K562 (cell line): Measurements from ENCODE around the gene BOD1L1. TPM values are rescaled to one million over a fixed set of nuclear protein-coding genes. Genes with fewer than 3 reads are reported as not detected.

Experiments
- ATAC-seq: fragments of 200-7000 bp; cut with Tn5 transposase; 3 replicates; pipeline ENCODE4 v1.9.1; 2020; ENCODE audit warnings: moderate library complexity
- BruUV-seq: library from RNA; stranded (reverse); fragments of 400-500 nt; replicated peaks from 2 replicates; lab custom pipeline; 2021; lab: Mats Ljungman, UMichigan
- CTCF ChIA-PET: fragments of 300-600 bp; formaldehyde crosslinking; extraction: SDS; loops from one replicate; lab custom pipeline; 2021; ENCODE audit warnings: low intra/inter-chr PET ratio; lab: Yijun Ruan, JAX
- POLR2A ChIA-PET: fragments of 300-600, 350-650 bp; sonication (Branson Sonifier 250); formaldehyde crosslinking; extraction: SDS; loops from one replicate; lab custom pipeline; 2021; ENCODE audit warnings: antibody characterized with exemption, inconsistent platforms; lab: Yijun Ruan, JAX
- DNase-seq, 4 experiments: peaks; one replicate each; pipeline versions ENCODE4 v3.0.0 to v3.0.0-alpha.2; 2011 to 2018; ENCODE audit warnings: low spot score in 3 of 4, mixed read lengths in 3 of 4; ENCODE audit errors: extremely low read depth in 1 of 4
- FAIRE-seq: peaks from 2 replicates; lab custom pipeline; 2011; peaks lifted over from hg19 to GRCh38; lab: Jason Lieb, UNC
- H2AFZ ChIP-seq: 2 replicates; pipeline ENCODE4 v1.6.0; 2011; ENCODE audit warnings: low read depth, low read length, control low read depth, inconsistent platforms
- H3K27ac ChIP-seq: fragments of 200-600 bp; 3 replicates; pipeline ENCODE4 v1.8.0; 2011; ENCODE audit warnings: low read depth, mild to moderate bottlenecking, control low read depth, inconsistent platforms, low read length, moderate library complexity, mixed read lengths; ENCODE audit errors: extremely low read depth
- H3K27me3 ChIP-seq, 2 experiments: fragments of 300-600 bp in 1 of 2; 2 replicates in 1 of 2; 3 replicates in 1 of 2; pipeline versions ENCODE4 v1.6.0 to v1.8.0; 2011; ENCODE audit warnings: inconsistent platforms in 2 of 2, low read length in 2 of 2, mild to moderate bottlenecking in 1 of 2, mixed read lengths in 1 of 2, moderate library complexity in 1 of 2; ENCODE audit not compliant: control insufficient read depth in 2 of 2, insufficient read depth in 2 of 2
- H3K36me3 ChIP-seq: fragments of 300-600 bp; 3 replicates; pipeline ENCODE4 v1.8.0; 2011; ENCODE audit warnings: mild to moderate bottlenecking, low read length, inconsistent platforms; ENCODE audit not compliant: control insufficient read depth, insufficient read depth
- H3K4me1 ChIP-seq, 2 experiments: fragments of 200-600 bp in 1 of 2; replicated peaks in 1 of 2; 2 replicates in 1 of 2; 3 replicates in 1 of 2; pipeline versions ENCODE4 v1.5.1 to v1.8.0; 2011; ENCODE audit warnings: inconsistent platforms in 2 of 2, low read length in 2 of 2, mild to moderate bottlenecking in 1 of 2, mixed read lengths in 1 of 2, moderate library complexity in 1 of 2; ENCODE audit not compliant: control insufficient read depth in 2 of 2, insufficient read depth in 2 of 2
- H3K4me2 ChIP-seq: 2 replicates; pipeline ENCODE4 v1.6.1; 2011; ENCODE audit warnings: low read length, control low read depth, inconsistent platforms, mixed read lengths; ENCODE audit not compliant: insufficient read depth
- H3K4me3 ChIP-seq: fragments of 200-600 bp; sonication (generic), shearing (Covaris generic); 2 replicates; pipeline ENCODE4 v1.5.1; 2016; ENCODE audit warnings: control low read depth, inconsistent platforms
- H3K79me2 ChIP-seq: fragments of 200-600 bp; 3 replicates; pipeline ENCODE4 v1.8.0; 2011; ENCODE audit warnings: low read length, inconsistent platforms; ENCODE audit not compliant: control insufficient read depth, insufficient read depth
- H3K9ac ChIP-seq, 2 experiments: 2 replicates each; pipeline versions ENCODE4 v1.6.0 to v1.6.1; 2011; ENCODE audit warnings: low read depth in 2 of 2, low read length in 2 of 2, control low read depth in 1 of 2, inconsistent platforms in 1 of 2, mild to moderate bottlenecking in 1 of 2, mixed read lengths in 1 of 2; ENCODE audit not compliant: insufficient read depth in 1 of 2
- H3K9me1 ChIP-seq: one replicate; pipeline ENCODE4 v1.6.0; 2011; ENCODE audit warnings: inconsistent platforms, mild to moderate bottlenecking, low read length, moderate library complexity; ENCODE audit not compliant: control insufficient read depth, insufficient read depth
- H3K9me3 ChIP-seq: replicated peaks from 2 replicates; pipeline ENCODE4 v1.5.1; 2011; ENCODE audit warnings: low read depth, low read length, inconsistent platforms; ENCODE audit not compliant: control insufficient read depth, insufficient read depth
- H4K20me1 ChIP-seq: replicated peaks from 2 replicates; pipeline ENCODE4 v1.6.1; 2011; ENCODE audit warnings: low read length, inconsistent platforms, mixed read lengths; ENCODE audit not compliant: control insufficient read depth, insufficient read depth
- CCAR2 ChIP-seq: fragments of 200-400 bp; formaldehyde crosslinking; IDR thresholded peaks from 2 replicates; pipeline ENCODE4 v1.6.1; 2017; ENCODE audit warnings: mild to moderate bottlenecking, low read depth, low read length
- HDAC8 ChIP-seq: fragments of 450-650 bp; IDR thresholded peaks from 2 replicates; pipeline ENCODE4 v1.6.1; 2016; ENCODE audit warnings: mild to moderate bottlenecking, missing genetic modification characterization, moderate library complexity, missing compliant biosample characterization
- KLF10 ChIP-seq: fragments of 250-450 bp; sonication (Bioruptor Pico); IDR thresholded peaks from 2 replicates; pipeline ENCODE4 v1.6.1; 2021; ENCODE audit warnings: matching md5 sums
- POLR3G ChIP-seq: IDR thresholded peaks from 2 replicates; pipeline ENCODE4 v1.6.1; 2011; ENCODE audit not compliant: insufficient read length, insufficient replicate concordance; ENCODE audit errors: extremely low read depth
- ZNF408 ChIP-seq: fragments of 250-450 bp; sonication (Bioruptor Pico); IDR thresholded peaks from 2 replicates; pipeline ENCODE4 v1.4.0; 2020; ENCODE audit warnings: low read depth, mild to moderate bottlenecking, moderate library complexity
- ZNF445 ChIP-seq: fragments of 250-450 bp; sonication (Bioruptor Pico); IDR thresholded peaks from 2 replicates; pipeline ENCODE4 v1.4.0; 2020; ENCODE audit warnings: low read depth, mild to moderate bottlenecking, moderate library complexity
- WGBS: fragments of 100-300 bp; shearing (Covaris generic); methylation state at CpG from one replicate; pipeline ENCODE4 v1.1.6; 2016; ENCODE audit warnings: low coverage, mixed read lengths; ENCODE audit not compliant: insufficient coverage; ENCODE audit errors: missing lambda C conversion rate; 5-methylcytosine and 5-hydroxymethylcytosine counted together
- in situ Hi-C: fragments of 300-500 bp; cut with MboI; formaldehyde crosslinking; loops from 4 replicates; pipeline ENCODE4 v1.15.0; 2018; ENCODE audit warnings: inconsistent platforms, mixed read lengths
- intact Hi-C: fragments of 100-400 bp; cut with micrococcal nuclease; formaldehyde crosslinking; loops from 2 replicates; pipeline ENCODE4 v1.14.2; 2022
- polyA plus RNA-seq, 8 experiments: library from polyadenylated mRNA; depleted of rRNA in 4 of 8; stranded (reverse) in 5 of 8; unstranded in 3 of 8; fragments of >200 nt; fragmentation: Nextera tagmentation in 2 of 8; fragmentation: Illumina TruSeq in 1 of 8; extraction: Ambion mirVana in 2 of 8; extraction: Trizol in 1 of 8; gene quantifications; 2 replicates each; pipeline versions ENCODE4 v1.2.1 to v1.2.3, GENCODE V29; 2011 to 2014; ENCODE audit warnings: inconsistent platforms in 1 of 8, missing spikeins in 1 of 8
- total RNA-seq, 7 experiments: library from RNA; depleted of rRNA in 6 of 7; stranded (reverse); fragments of >200 nt in 6 of 7; fragmentation: Illumina TruSeq in 2 of 7; extraction: Trizol in 2 of 7; gene quantifications; 2 replicates each; pipeline versions ENCODE4 v1.2.1 to v1.2.3, GENCODE V29; 2011 to 2021; ENCODE audit warnings: low replicate concordance in 1 of 7
- TF ChIP-seq, protein P1 (sequence below): conservative IDR thresholded peaks from 2 replicates; pipeline ENCODE4 v1.6.1; 2011; ENCODE audit warnings: low read depth, mild to moderate bottlenecking, low read length; ENCODE audit not compliant: control insufficient read depth

The BOD1L1 gene
- total and polyA plus RNA-seq, 9 of the 15 experiments (the other 6 are each of a cell fraction or from before 2014, with no cell fraction given), result 4.8 to 23.2 (median 17.7) TPM

DNA sequence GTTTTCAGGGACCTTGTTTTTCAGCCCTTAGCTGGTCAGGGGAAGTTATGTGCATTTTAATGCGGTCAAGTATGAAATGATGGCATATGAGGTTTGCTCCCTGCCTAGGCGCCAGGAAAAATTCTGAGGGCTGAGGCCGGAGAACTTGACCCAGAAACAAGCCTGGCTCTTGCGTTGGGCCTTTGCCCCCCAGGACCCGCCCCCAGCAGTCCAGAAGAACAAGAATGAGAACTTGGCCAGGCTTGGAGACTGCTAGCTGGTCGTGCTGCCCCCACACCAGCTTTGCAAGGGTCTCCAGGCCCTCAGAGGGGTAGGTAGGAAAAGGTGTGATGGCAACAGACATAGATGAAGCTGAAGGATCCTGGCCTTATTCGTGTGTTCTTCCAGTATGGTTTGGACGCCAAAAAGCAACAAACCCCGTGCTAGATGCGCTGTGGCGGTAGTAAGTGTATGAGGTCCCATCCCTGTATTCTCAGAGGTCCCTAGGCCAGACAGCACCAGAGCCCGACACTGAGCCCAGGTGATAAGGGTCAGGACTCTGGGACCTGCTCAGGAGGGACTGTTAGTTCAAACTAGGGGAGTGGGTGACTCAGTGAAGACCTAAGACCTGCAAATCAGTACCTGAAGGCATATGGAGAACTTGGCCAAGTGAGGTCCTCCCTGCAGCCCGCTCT is 93.7 kb downstream of the BOD1L1 start:
- in situ Hi-C loops, result no loop called here
- H3K27ac ChIP-seq, result no peak overlapping the region
- FAIRE-seq, result no peak
- no peak for TF ChIP-seq KLF10 (CRISPR knock-in tag)
- no peak for TF ChIP-seq CCAR2
- no peak for TF ChIP-seq POLR3G
- no peak for TF ChIP-seq ZNF445 (CRISPR knock-in tag)
- no peak for TF ChIP-seq ZNF408 (CRISPR knock-in tag)
- TF ChIP-seq HDAC8 (tag), result no peak
- TF ChIP-seq, protein P1, sequence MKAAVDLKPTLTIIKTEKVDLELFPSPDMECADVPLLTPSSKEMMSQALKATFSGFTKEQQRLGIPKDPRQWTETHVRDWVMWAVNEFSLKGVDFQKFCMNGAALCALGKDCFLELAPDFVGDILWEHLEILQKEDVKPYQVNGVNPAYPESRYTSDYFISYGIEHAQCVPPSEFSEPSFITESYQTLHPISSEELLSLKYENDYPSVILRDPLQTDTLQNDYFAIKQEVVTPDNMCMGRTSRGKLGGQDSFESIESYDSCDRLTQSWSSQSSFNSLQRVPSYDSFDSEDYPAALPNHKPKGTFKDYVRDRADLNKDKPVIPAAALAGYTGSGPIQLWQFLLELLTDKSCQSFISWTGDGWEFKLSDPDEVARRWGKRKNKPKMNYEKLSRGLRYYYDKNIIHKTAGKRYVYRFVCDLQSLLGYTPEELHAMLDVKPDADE, result no peak
- TF ChIP-seq, all 486 proteins: peak for 0
- Histone ChIP-seq H3K4me2 (no peak overlapping the region), H3K4me1 (peaks cover 10 to 23% of the 10 kb centered on the region in 2 experiments; a peak in 3 of 5 replicates), H3K9me1 (no peaks in the 10 kb centered on the region), H3K9me3 (no peaks in the 10 kb centered on the region), H3K79me2 (no peaks in the 10 kb centered on the region), H3K36me3 (no peaks in the 10 kb centered on the region), H2AFZ (no peak overlapping the region), H3K27me3 (peaks cover 33 to 63% of the 10 kb centered on the region in 2 experiments), H3K9ac (no peak overlapping the region), H3K4me3 (no peak overlapping the region), H4K20me1 (no peaks in the 10 kb centered on the region; the same call in 1 of the 2 replicates)
- no TSS peak for BruUV-seq
- intact Hi-C loops, result no loop called here
- ChIA-PET POLR2A (no interaction called here), CTCF (no interaction called here)
- WGBS, result 25% methylated on average over 13 of the region's 13 CpGs
- DNase-seq (no peak), ATAC-seq (no peak)
